GM23338 (cell line): Measurements from ENCODE around the gene GLI3. TPM values are rescaled to one million over a fixed set of nuclear protein-coding genes. Genes with fewer than 3 reads are reported as not detected.

ENCODE experiments used
- ATAC-seq: fragments of 200-7000 bp; cut with Tn5 transposase; 3 replicates; pipeline ENCODE4 v1.9.1; 2020
- DNase-seq: peaks from one replicate; pipeline ENCODE4 v3.0.0-alpha.2; 2015; ENCODE audit warnings: low spot score
- H2AFZ ChIP-seq: fragments of 200-600 bp; sonication (generic); 2 replicates; pipeline ENCODE4 v1.8.0; 2016; ENCODE audit warnings: antibody characterized with exemption, mild to moderate bottlenecking, moderate library complexity
- H3F3A ChIP-seq: fragments of 200-600 bp; sonication (generic); replicated peaks from 2 replicates; pipeline ENCODE4 v1.8.0; 2017; ENCODE audit warnings: antibody characterized with exemption, mixed run types, low read depth
- H3K27ac ChIP-seq: fragments of 200-600 bp; sonication (generic); 2 replicates; pipeline ENCODE4 v1.6.1; 2016; ENCODE audit warnings: low read depth
- H3K27me3 ChIP-seq: fragments of 200-600 bp; sonication (generic); 2 replicates; pipeline ENCODE4 v1.8.0; 2016; ENCODE audit warnings: mild to moderate bottlenecking, mixed run types, moderate library complexity; ENCODE audit not compliant: insufficient read depth
- H3K36me3 ChIP-seq: fragments of 200-600 bp; sonication (generic); 2 replicates; pipeline ENCODE4 v1.8.0; 2016; ENCODE audit warnings: mild to moderate bottlenecking; ENCODE audit not compliant: insufficient read depth
- H3K4me1 ChIP-seq: fragments of 200-600 bp; sonication (generic); 2 replicates; pipeline ENCODE4 v1.8.0; 2016; ENCODE audit warnings: mild to moderate bottlenecking, moderate library complexity; ENCODE audit not compliant: insufficient read depth
- H3K4me2 ChIP-seq: fragments of 200-600 bp; sonication (generic); 2 replicates; pipeline ENCODE4 v1.7.1; 2017; ENCODE audit warnings: mixed run types
- H3K4me3 ChIP-seq: fragments of 200-600 bp; sonication (generic); 2 replicates; pipeline ENCODE4 v1.6.1; 2016; ENCODE audit warnings: mixed run types
- H3K79me2 ChIP-seq: fragments of 200-600 bp; sonication (generic); replicated peaks from 2 replicates; pipeline ENCODE4 v1.8.0; 2017; ENCODE audit warnings: mild to moderate bottlenecking; ENCODE audit not compliant: insufficient read depth
- H3K9me2 ChIP-seq: fragments of 200-600 bp; sonication (generic); 2 replicates; pipeline ENCODE4 v1.8.0; 2017; ENCODE audit not compliant: insufficient read depth
- H4K20me1 ChIP-seq: fragments of 200-600 bp; sonication (generic); replicated peaks from 2 replicates; pipeline ENCODE4 v1.8.0; 2017; ENCODE audit warnings: mild to moderate bottlenecking; ENCODE audit not compliant: insufficient read depth
- H3K27ac Mint-ChIP-seq: 2 replicates; pipeline ENCODE4 v1.8.0; 2020; ENCODE audit warnings: inconsistent platforms, mild to moderate bottlenecking, moderate library complexity, mixed read lengths
- H3K27me3 Mint-ChIP-seq: 3 replicates; pipeline ENCODE4 v1.8.0; 2022; ENCODE audit warnings: low read depth, mild to moderate bottlenecking, moderate library complexity, mixed read lengths, inconsistent platforms; ENCODE audit not compliant: insufficient read depth, poor library complexity
- H3K36me3 Mint-ChIP-seq: 3 replicates; pipeline ENCODE4 v1.8.0; 2021; ENCODE audit warnings: low read depth, mild to moderate bottlenecking, inconsistent platforms, moderate library complexity, mixed read lengths
- H3K4me1 Mint-ChIP-seq: 3 replicates; pipeline ENCODE4 v1.8.0; 2020; ENCODE audit warnings: mild to moderate bottlenecking, inconsistent platforms, mixed read lengths
- H3K4me3 Mint-ChIP-seq: 3 replicates; pipeline ENCODE4 v1.8.0; 2021; ENCODE audit warnings: moderate library complexity, mild to moderate bottlenecking, inconsistent platforms, mixed read lengths
- H3K9me3 Mint-ChIP-seq: 3 replicates; pipeline ENCODE4 v1.8.0; 2020; ENCODE audit warnings: moderate library complexity, mild to moderate bottlenecking, inconsistent platforms, mixed read lengths
- CREB1 ChIP-seq: fragments of 250-450 bp; sonication (Bioruptor Pico); IDR thresholded peaks from 2 replicates; pipeline ENCODE4 v1.5.0; 2020; ENCODE audit warnings: low read depth, mild to moderate bottlenecking, moderate library complexity
- JUNB ChIP-seq: IDR thresholded peaks from one replicate; pipeline ENCODE4 v1.6.1; 2016; ENCODE audit warnings: antibody characterized with exemption; ENCODE audit not compliant: unreplicated experiment
- NANOG ChIP-seq: IDR thresholded peaks from 2 replicates; pipeline ENCODE4 v1.6.1; 2016; ENCODE audit warnings: antibody characterized with exemption, borderline replicate concordance
- POLR2AphosphoS5 ChIP-seq: IDR thresholded peaks from 2 replicates; pipeline ENCODE4 v1.6.1; 2016; ENCODE audit warnings: antibody characterized with exemption, low read depth
- STAT1 ChIP-seq: IDR thresholded peaks from one replicate; pipeline ENCODE4 v1.6.1; 2016; ENCODE audit warnings: antibody characterized with exemption; ENCODE audit not compliant: unreplicated experiment
- ZNF114 ChIP-seq: fragments of 250-450 bp; sonication (Bioruptor Pico); IDR thresholded peaks from 2 replicates; pipeline ENCODE4 v1.5.0; 2020; ENCODE audit warnings: mild to moderate bottlenecking, moderate library complexity
- polyA plus RNA-seq: library from polyadenylated mRNA; unstranded; fragments of >200 nt; fragmentation: Nextera tagmentation; extraction: Ambion mirVana; gene quantifications from 2 replicates; pipeline ENCODE4 v1.2.1, GENCODE V29; 2016
- total RNA-seq: library from RNA; depleted of rRNA; stranded (reverse); fragments of >200 nt; shearing (Covaris generic); gene quantifications from 2 replicates; pipeline ENCODE4 v1.2.3, GENCODE V29; 2014
- TF ChIP-seq, protein P1 (sequence below): fragments of 250-450 bp; sonication (Bioruptor Pico); IDR thresholded peaks from 2 replicates; pipeline ENCODE4 v1.5.0; 2020; ENCODE audit warnings: mild to moderate bottlenecking, moderate library complexity
- TF ChIP-seq, protein P2 (sequence below), 2 experiments: fragments of 200-600 bp in 1 of 2; sonication (generic) in 1 of 2; conservative IDR thresholded peaks; 2 replicates each; pipeline versions ENCODE4 v1.5.1 to v1.6.1; 2016 to 2017; ENCODE audit warnings: antibody characterized with exemption in 2 of 2, low read depth in 2 of 2, mild to moderate bottlenecking in 2 of 2, moderate library complexity in 1 of 2

The GLI3 gene
- total and polyA plus RNA-seq, 2 experiments from 2014 or later, result 16.1 to 17.9 TPM

DNA sequence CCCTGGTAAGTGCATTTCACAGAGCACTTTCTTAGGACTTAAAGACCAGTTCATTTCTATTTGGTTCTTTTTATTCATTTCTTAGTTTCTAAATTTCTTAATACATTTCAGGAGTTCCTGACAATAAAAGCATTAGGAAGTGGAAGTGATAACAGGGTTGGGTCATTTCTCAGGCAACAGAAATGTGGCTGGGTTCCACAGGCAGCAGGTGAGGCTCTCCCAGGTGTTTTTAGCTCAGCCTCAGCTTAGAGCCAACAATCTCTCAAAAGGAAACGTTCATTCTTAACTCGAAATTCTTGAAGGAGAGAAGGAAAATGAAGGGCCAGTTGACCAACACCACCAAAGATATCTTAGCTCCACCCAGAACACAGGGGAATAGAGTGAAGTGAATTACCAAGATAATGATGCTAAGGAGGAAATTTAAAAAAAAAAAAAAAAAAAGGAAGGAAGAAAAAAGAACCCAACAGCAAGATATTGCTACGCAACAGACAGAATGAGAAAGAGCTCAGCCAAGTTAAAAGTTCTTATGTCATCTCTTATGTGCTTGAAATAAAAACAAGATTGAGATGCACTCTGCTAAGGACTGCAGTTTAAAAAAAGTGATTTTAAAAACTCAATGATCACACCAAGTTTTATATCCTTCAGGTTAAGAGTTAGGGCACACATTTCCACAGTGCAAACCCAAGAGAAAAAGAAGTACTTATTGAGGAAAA is 230.1 kb downstream of the GLI3 start (continued):
- TF ChIP-seq, protein P1, sequence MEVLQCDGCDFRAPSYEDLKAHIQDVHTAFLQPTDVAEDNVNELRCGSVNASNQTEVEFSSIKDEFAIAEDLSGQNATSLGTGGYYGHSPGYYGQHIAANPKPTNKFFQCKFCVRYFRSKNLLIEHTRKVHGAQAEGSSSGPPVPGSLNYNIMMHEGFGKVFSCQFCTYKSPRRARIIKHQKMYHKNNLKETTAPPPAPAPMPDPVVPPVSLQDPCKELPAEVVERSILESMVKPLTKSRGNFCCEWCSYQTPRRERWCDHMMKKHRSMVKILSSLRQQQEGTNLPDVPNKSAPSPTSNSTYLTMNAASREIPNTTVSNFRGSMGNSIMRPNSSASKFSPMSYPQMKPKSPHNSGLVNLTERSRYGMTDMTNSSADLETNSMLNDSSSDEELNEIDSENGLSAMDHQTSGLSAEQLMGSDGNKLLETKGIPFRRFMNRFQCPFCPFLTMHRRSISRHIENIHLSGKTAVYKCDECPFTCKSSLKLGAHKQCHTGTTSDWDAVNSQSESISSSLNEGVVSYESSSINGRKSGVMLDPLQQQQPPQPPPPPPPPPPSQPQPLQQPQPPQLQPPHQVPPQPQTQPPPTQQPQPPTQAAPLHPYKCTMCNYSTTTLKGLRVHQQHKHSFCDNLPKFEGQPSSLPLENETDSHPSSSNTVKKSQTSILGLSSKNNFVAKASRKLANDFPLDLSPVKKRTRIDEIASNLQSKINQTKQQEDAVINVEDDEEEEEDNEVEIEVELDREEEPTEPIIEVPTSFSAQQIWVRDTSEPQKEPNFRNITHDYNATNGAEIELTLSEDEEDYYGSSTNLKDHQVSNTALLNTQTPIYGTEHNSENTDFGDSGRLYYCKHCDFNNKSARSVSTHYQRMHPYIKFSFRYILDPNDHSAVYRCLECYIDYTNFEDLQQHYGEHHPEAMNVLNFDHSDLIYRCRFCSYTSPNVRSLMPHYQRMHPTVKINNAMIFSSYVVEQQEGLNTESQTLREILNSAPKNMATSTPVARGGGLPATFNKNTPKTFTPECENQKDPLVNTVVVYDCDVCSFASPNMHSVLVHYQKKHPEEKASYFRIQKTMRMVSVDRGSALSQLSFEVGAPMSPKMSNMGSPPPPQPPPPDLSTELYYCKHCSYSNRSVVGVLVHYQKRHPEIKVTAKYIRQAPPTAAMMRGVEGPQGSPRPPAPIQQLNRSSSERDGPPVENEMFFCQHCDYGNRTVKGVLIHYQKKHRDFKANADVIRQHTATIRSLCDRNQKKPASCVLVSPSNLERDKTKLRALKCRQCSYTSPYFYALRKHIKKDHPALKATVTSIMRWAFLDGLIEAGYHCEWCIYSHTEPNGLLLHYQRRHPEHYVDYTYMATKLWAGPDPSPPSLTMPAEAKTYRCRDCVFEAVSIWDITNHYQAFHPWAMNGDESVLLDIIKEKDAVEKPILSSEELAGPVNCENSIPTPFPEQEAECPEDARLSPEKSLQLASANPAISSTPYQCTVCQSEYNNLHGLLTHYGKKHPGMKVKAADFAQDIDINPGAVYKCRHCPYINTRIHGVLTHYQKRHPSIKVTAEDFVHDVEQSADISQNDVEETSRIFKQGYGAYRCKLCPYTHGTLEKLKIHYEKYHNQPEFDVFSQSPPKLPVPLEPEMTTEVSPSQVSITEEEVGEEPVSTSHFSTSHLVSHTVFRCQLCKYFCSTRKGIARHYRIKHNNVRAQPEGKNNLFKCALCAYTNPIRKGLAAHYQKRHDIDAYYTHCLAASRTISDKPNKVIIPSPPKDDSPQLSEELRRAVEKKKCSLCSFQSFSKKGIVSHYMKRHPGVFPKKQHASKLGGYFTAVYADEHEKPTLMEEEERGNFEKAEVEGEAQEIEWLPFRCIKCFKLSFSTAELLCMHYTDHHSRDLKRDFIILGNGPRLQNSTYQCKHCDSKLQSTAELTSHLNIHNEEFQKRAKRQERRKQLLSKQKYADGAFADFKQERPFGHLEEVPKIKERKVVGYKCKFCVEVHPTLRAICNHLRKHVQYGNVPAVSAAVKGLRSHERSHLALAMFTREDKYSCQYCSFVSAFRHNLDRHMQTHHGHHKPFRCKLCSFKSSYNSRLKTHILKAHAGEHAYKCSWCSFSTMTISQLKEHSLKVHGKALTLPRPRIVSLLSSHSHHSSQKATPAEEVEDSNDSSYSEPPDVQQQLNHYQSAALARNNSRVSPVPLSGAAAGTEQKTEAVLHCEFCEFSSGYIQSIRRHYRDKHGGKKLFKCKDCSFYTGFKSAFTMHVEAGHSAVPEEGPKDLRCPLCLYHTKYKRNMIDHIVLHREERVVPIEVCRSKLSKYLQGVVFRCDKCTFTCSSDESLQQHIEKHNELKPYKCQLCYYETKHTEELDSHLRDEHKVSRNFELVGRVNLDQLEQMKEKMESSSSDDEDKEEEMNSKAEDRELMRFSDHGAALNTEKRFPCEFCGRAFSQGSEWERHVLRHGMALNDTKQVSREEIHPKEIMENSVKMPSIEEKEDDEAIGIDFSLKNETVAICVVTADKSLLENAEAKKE, result no peak
- TF ChIP-seq POLR2AphosphoS5 (no peak), JUNB (no peak), CREB1 (CRISPR knock-in tag) (no peak)

DNA sequence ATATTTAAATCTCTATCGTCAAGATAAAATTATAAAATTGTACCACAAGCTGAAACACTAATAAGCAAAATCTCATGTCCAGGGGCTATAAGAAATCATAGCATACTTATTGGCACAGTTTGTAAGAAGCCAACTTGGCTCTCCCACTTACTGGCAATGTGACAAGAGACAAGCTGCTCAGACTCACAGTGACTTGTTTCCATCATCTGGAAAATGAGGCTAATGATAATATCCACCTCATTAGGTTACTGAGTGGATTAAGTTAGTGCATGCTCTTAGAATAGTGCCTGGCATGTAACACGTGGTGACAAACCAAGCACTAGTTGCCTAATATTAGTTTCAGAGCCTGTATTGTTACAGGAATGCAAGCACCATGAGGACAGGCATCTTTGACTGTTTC is 234.4 kb downstream of the GLI3 start:
- H3K27ac Mint-ChIP-seq, result no peak overlapping the region
- Histone ChIP-seq H3K79me2 (no peaks in the 10 kb centered on the region), H3F3A (no peaks in the 10 kb centered on the region), H3K4me2 (no peak overlapping the region), H3K4me1 (no peaks in the 10 kb centered on the region), H3K9me2 (no peaks in the 10 kb centered on the region), H2AFZ (no peak overlapping the region), H3K36me3 (no peaks in the 10 kb centered on the region), H3K27ac (no peak overlapping the region), H4K20me1 (no peaks in the 10 kb centered on the region), H3K27me3 (no peaks in the 10 kb centered on the region), H3K4me3 (no peak overlapping the region)
- H3K36me3 Mint-ChIP-seq, result no peaks in the 10 kb centered on the region
- H3K4me1 Mint-ChIP-seq, result peaks cover 12% of the 10 kb centered on the region; the same call in 2 of the 3 replicates
- H3K27me3 Mint-ChIP-seq, result no peaks in the 10 kb centered on the region
- ATAC-seq (no peak), DNase-seq (no peak)
- H3K4me3 Mint-ChIP-seq, result no peak overlapping the region
- no peaks in the 10 kb centered on the region for H3K9me3 Mint-ChIP-seq
- no peak for TF ChIP-seq STAT1
- TF ChIP-seq ZNF114 (CRISPR knock-in tag), result no peak
- TF ChIP-seq NANOG, result no peak
- TF ChIP-seq, protein P1, result no peak
- TF ChIP-seq, protein P2, sequence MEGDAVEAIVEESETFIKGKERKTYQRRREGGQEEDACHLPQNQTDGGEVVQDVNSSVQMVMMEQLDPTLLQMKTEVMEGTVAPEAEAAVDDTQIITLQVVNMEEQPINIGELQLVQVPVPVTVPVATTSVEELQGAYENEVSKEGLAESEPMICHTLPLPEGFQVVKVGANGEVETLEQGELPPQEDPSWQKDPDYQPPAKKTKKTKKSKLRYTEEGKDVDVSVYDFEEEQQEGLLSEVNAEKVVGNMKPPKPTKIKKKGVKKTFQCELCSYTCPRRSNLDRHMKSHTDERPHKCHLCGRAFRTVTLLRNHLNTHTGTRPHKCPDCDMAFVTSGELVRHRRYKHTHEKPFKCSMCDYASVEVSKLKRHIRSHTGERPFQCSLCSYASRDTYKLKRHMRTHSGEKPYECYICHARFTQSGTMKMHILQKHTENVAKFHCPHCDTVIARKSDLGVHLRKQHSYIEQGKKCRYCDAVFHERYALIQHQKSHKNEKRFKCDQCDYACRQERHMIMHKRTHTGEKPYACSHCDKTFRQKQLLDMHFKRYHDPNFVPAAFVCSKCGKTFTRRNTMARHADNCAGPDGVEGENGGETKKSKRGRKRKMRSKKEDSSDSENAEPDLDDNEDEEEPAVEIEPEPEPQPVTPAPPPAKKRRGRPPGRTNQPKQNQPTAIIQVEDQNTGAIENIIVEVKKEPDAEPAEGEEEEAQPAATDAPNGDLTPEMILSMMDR (conservative IDR thresholded peaks at IDR 0.05; ENCODE audit: low read depth in 2 of 2), result no peak
- TF ChIP-seq CREB1 (CRISPR knock-in tag), result no peak
